ENCODE results near the gene CST7.

- TF ChIP-seq KDM1A (CRISPR knock-in tag; IDR thresholded peaks at IDR 0.05) (peak; percentile 15; the same call in 1 of the 2 replicates), U2AF1 (optimal IDR thresholded peaks at IDR 0.05; ENCODE audit: low read depth, low read length) (no peak), CTCF (CRISPR knock-in tag; IDR thresholded peaks at IDR 0.05) (peak; percentile 24), POLR2A (IDR thresholded peaks at IDR 0.05; ENCODE audit: insufficient read depth in 1 of 2, low read depth in 2 of 2, low read length in 2 of 2) (peak; percentile 93 to 97)
Observed at GRCh38 chr20:24992487-24993205, 43.6 kb downstream of the CST7 start, which contains the start of gene APMAP.

All from HepG2 (cell line).